GM18870 (cell line): ENCODE data around the gene PRR20B.
"Not testable (repeated sequence)": the region's sequence is repeated elsewhere in the genome, so short reads cannot be mapped to it uniquely, and the experiment has no call there.

ENCODE experiments used
- ATAC-seq: cut with Tn5 transposase; IDR thresholded peaks from one replicate; pipeline ENCODE4 v1.9.1; 2021; ENCODE audit warnings: moderate library complexity; ENCODE audit not compliant: unreplicated experiment

The PRR20B gene

GRCh38 chr13:57147188-57147587, at the start of gene PRR20B:
PRR20B (plus strand) TSS chr13:57147488; CDS start chr13:57147875, 387 bp downstream.
- not testable (repeated sequence) for ATAC-seq

GRCh38 chr13:57114945-57115344, 32.3 kb upstream of the PRR20B start:
- ATAC-seq, result no peak

- ATAC-seq, result no peak
Measured at GRCh38 chr13:57123681-57124080, 23.6 kb upstream of the PRR20B start.

- ATAC-seq, result no peak
Measured at GRCh38 chr13:57128909-57129308, 18.4 kb upstream of the PRR20B start.

GRCh38 chr13:57136093-57136492, 11.2 kb upstream of the PRR20B start:
- ATAC-seq, result no peak

GRCh38 chr13:57137585-57137984, 9.7 kb upstream of the PRR20B start:
- ATAC-seq, result no peak

GRCh38 chr13:57138988-57139387, 8.3 kb upstream of the PRR20B start:
- no peak for ATAC-seq

GRCh38 chr13:57139781-57140180, 7.5 kb upstream of the PRR20B start:
- not testable (repeated sequence) for ATAC-seq

- ATAC-seq, result not testable (repeated sequence)
Measured at GRCh38 chr13:57140235-57140968, 6.9 kb upstream of the PRR20B start, which contains the start of gene PRR20A. PRR20A (plus strand) TSS chr13:57140918; CDS start chr13:57141305, 387 bp downstream.

GRCh38 chr13:57148106-57148505, 818 bp downstream of the PRR20B start:
- not testable (repeated sequence) for ATAC-seq

- not testable (repeated sequence) for ATAC-seq
Measured at GRCh38 chr13:57153761-57154160, 6.5 kb downstream of the PRR20B start, which contains the start of gene PRR20C. PRR20C (plus strand) TSS chr13:57154061; CDS start chr13:57154448, 387 bp downstream.

GRCh38 chr13:57160332-57160731, 13.0 kb downstream of the PRR20B start, which contains the start of gene PRR20D:
PRR20D (plus strand) TSS chr13:57160632; CDS start chr13:57161019, 387 bp downstream.
- ATAC-seq, result not testable (repeated sequence)

GRCh38 chr13:57166897-57167296, 19.6 kb downstream of the PRR20B start, which contains the start of gene PRR20E:
PRR20E (plus strand) TSS chr13:57167197; CDS start chr13:57167584, 387 bp downstream.
- ATAC-seq, result not testable (repeated sequence)

- no peak for ATAC-seq
Measured at GRCh38 chr13:57191667-57192066, 44.4 kb downstream of the PRR20B start.
